ENCODE data around the gene NPY1R.

NPY1R gene

GRCh38 chr4:163332526-163333406 is at the start of gene NPY1R:
Gene NPY1R (minus strand): TSS chr4:163332596. CDS start chr4:163326554, 6,042 bp downstream.
- no peak for DNase-seq

DNA sequence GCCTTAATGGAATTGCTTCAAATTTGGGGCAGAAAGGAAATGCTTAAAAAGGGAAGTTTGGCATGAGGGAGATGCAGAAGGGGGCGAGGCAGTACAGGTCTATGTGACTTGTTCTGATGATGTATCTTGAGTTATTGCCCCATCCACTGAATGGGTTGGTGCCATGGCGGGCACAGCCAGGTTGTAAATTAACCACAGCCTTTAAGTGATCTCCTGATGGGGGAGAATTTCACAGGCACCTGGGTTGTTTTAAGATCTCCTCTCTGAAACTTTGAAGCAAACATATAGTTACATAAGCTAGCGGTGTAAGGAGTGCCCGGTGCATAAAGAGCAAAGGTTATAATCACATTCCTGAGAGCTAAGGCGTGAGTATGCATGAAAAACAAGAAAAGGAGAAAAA is 48.3 kb upstream of the NPY1R start:
- DNase-seq = no peak

- DNase-seq = no peak
Observed at GRCh38 chr4:163378661-163379060, 46.3 kb upstream of the NPY1R start.

DNA sequence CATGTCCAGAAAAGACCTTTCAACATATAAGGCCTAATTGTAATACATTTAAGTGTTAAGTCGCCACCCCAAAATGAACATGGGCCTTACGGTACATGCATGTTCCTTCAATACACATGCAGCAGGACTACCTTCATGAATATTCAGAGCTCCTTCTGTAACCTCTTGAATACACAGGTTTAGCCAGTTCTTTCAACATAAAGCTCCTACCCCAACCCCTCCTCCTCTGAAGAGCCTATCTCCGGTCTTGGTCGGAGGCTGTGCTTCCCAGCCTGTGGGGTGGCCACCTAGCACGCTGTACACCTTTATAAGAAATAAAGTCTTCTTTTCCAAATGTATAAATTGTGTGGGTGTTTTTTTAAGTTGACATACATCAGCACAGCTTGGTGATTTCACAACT is 39.6 kb upstream of the NPY1R start:
- DNase-seq = no peak

- DNase-seq = no peak
Observed at GRCh38 chr4:163367651-163368050, 35.3 kb upstream of the NPY1R start.

- DNase-seq = no peak
Observed at GRCh38 chr4:163356104-163356503, 23.7 kb upstream of the NPY1R start.

- no peak for DNase-seq
Observed at GRCh38 chr4:163353054-163353453, 20.7 kb upstream of the NPY1R start.

GRCh38 chr4:163350672-163351071 is 18.3 kb upstream of the NPY1R start:
- DNase-seq = no peak

DNA sequence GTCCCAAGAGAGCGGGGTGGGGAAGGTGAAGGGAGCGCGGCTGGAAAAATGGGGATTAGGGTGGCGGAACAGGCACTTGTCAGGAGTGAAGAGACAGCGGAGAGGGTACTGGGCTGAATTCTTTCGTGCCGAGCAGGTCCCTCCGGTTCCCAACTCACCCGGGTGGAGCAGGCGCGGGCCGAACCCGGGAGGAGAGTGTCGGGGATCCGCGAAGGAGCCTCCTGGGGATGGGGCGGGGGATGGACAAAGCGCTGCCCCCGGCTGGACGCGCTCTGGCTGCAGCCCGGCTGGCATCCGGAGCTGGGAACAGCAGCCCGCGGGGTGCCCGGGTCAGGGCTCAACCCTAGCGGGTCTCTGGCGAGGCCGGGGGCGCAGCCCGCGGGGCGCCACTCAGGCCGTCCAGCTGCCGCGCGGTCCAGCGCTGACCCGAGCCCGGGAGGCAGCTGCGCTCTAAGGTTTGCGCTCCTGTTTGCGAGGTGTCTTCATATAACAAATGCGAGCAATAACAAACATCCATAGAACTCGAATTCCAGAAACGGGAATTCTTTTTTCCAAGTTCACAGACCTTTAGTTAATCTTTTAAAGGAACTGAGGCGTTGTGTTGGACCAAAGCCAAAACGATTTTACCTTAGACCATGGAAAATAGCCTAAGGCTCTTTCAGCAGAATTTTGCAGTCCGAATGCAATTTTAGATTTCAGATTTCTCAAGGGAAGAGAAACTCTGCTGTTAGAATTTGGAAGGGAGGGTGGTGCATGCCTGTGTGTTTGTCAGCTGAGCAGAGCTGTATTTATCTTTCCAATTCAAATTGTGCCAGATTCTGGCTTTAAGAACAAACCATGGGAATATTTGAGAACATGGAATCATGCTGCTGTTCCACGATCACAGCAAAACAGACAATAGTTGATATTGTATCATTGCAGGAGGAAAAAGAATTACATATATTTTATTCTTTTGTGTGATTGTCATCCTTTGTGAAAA is 12.0 kb upstream of the NPY1R start:
- no peak for DNase-seq

- DNase-seq = no peak
Observed at GRCh38 chr4:163343604-163344146, 11.3 kb upstream of the NPY1R start, which contains the start of gene NPY5R. Gene NPY5R (plus strand): TSS chr4:163343892. CDS start chr4:163350274, 6,382 bp downstream.

DNA sequence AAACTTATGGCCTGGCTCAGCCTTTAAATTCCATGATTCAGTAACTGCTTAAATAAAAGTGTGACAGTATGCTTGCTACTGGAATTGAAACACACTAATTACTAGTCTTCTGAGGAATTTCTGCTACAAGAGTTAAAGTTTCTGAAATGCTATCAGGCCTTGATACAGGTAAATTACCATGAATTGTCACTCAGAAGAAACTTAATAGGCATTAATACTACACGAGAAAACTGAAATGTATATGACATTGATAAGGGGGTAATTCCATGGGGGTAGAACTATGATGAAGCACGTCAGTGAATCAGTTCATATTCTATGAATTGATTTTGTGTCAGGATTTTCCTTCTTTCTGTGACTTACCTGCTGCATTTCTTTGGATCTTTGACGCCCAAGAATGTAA is 3.0 kb upstream of the NPY1R start:
- no peak for DNase-seq

- DNase-seq = no peak
Observed at GRCh38 chr4:163331629-163332376, 593 bp downstream of the NPY1R start.

- DNase-seq = no peak
Observed at GRCh38 chr4:163330916-163331628, 1.3 kb downstream of the NPY1R start.

GRCh38 chr4:163317110-163317509 is 15.3 kb downstream of the NPY1R start:
- no peak for DNase-seq

GRCh38 chr4:163309466-163309865 is 22.9 kb downstream of the NPY1R start:
- no peak for DNase-seq

- no peak for DNase-seq
Observed at GRCh38 chr4:163303069-163303468, 29.3 kb downstream of the NPY1R start.

DNA sequence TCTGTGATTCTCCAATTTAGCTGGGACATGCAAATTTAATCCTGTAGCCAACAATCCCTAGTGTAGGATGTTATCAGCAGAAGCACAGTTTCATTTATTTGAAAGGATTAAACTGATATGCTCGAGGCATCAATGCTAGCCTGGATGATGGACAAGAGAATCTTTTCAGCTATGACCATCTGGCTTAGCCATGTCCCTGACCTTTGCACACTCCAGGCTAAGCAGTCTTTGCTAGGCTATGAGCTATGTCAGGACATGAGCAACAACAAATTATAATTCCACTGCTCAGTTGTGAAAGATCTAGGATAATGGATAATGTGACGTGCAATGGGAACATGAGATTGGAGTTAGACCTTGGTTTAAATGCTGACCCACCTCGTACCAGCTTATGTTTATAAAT is 32.0 kb downstream of the NPY1R start:
- DNase-seq = no peak

DNA sequence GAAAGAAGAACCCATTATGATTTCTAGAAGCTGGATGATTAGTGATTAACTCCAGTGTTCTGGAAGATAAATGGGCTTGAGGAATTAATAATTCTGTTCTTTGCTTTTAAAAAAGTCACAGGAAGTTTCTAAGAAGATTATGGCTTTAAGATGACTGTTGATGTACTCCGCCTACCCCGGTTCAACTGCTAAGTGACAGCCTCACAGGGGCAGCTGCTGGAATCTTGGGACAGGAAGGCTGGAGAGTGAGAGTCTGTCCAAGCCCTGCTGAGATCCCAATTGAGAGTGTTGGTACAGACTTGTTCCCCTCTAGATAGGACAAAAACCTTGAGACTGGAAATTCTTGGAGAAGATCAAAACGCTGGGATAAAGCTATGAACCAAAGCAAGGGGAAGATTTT is 37.3 kb downstream of the NPY1R start:
- no peak for DNase-seq

DNA sequence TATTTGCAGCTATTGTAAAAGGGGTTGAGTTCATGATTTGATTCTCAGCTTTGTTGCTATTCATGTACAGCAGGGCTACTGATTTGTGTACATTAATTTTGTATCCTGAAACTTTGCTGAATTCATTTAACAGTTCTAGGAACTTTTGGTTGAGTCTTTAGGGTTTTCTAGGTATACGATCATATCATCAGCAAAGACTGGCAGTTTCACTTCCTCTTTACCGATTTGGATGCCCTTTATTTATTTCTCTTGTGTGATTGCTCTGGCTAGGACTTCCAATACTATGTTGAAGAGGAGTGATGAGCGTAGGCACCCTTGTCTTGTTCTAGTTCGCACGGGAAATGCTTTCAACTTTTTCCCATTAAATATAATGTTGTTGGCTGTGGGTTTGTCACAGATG is 48.1 kb downstream of the NPY1R start:
- DNase-seq = no peak

DNA sequence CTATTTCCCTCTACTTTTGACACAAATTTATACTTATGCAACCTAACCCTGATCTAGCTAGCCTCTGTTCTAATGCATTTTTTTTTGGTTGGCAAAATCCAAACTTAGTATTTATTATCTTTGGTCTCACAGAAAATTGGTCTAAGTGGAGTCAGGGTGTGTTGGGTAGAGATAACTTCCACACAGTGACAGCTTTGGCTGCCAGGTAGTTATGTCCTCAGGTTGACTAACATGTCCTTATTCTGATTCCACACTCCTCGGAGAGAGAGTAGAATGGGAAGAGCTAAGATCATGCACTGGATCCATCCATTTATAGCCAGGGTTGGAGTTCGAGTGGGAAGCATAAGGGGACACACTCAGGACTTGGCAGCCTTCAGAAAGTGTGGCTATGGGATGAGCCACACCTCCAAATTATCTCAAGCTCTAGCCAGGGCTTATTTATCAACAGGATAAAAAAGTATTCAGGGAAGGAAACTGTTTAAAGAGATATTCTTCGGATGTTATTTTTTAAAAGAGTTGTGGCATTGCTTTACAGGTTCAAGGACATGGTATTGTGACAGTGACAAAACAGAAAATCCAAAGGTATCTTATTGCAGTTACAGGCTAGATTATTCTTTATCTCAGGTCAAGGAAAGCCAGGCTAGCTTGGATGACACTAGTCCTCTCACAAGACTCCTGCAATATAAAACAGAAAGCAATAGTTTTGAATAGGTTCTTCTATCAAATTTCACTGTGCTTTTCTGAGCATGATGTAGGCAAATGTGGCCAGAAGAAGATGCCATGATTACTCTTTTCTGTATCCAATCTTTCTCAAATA is 51.5 kb downstream of the NPY1R start:
- no peak for DNase-seq

GRCh38 chr4:163279713-163280112 is 52.7 kb downstream of the NPY1R start:
- no peak for DNase-seq

Measured in activated effector memory CD4-positive, alpha-beta T cell treated with Interleukin-2 at 50 U/mL for 16 hours (primary cell).